A549 treated with AZD2906 at 1 μM for 4 hours (cell line): Measurements from ENCODE around the gene GPR82. TPM values are rescaled to one million over a fixed set of nuclear protein-coding genes. Genes with fewer than 3 reads are reported as not detected.

Experiments
- total RNA-seq: library from RNA; stranded (reverse); fragments of 200-300 nt; extraction: Qiagen RNA extraction; gene quantifications from 5 replicates; pipeline ENCODE4 v1.2.3, GENCODE V29; 2022

The GPR82 gene
- not detected in 5 replicates for total RNA-seq

DNA sequence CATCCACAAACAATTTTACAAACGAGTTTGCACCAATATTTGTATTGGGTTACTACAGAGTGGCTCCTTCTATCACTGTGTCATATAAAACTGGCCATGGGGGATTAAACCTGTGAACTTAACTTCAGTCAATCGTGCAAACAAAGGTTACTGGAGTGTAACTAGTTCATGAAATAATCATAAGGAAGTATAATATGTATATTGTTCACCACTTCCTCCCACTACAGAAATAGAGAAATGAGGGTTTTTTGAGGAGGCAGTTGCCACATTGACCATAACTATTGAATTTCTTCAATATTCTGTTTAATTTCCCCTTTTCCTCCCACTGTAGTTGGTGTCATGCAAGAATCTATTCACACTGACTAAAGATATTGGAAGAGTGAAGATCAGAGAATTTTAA, at the start of gene GPR82:
TSS of gene GPR82 (plus strand) at position 356 of the 400 bp plus-strand sequence. CDS start 2,846 bp downstream, outside the sequence.

DNA sequence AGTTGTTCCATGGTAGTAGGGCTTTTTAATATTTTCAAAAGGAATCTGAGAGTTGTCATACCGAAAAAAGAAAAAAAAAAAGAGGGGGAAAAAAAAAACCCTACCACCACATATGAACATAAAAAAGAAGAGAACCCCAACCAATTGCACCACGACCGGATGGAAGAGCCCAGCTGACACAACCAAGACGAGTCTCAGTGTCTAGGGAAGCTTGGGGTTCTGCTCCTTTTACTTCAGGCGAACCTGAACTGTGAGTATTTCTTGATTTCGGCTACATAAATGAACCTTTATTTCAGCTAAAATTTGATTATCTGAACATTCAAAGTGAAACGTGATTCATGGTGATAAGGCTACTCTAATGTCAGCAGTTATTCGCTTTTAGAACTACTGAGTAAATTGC, 35.1 kb upstream of the GPR82 start, which contains the start of gene GPR34:
TSS of gene GPR34 (plus strand) at position 139 of the 400 bp plus-strand sequence. CDS start 6,661 bp downstream, outside the sequence.

Other genes with a start within 250 kb of the GPR82 start
- gene GPR34, start 35.2 kb upstream of the GPR82 start, total RNA-seq, result 0.05 to 0.14 TPM (median 0.07 TPM) in 3 of 5 replicates, not detected in the others
- 19.3 to 21.9 TPM (median 20.7 TPM) in 5 replicates for gene CASK, start 199.4 kb downstream of the GPR82 start, total RNA-seq